OCI-LY1 (cell line): ENCODE results near the gene GNA14.
"Not testable (repeated sequence)": the region's sequence is repeated elsewhere in the genome, so short reads cannot be mapped to it uniquely, and the experiment has no call there.

Source experiments
- H2AFZ ChIP-seq: fragments of 200-600 bp; sonication (generic), shearing (Covaris generic); 2 replicates; pipeline ENCODE4 v1.6.0; 2014; ENCODE audit warnings: antibody characterized with exemption, mild to moderate bottlenecking, low read length
- H3F3A ChIP-seq: fragments of 200-600 bp; sonication (generic), shearing (Covaris generic); 2 replicates; pipeline ENCODE4 v1.6.0; 2014; ENCODE audit warnings: mild to moderate bottlenecking, antibody characterized with exemption, low read length, moderate library complexity; ENCODE audit not compliant: insufficient read depth
- H3K27ac ChIP-seq: fragments of 200-600 bp; sonication (generic); 2 replicates; pipeline ENCODE4 v1.5.1; 2014; ENCODE audit warnings: low read length, mixed run types, mild to moderate bottlenecking, low read depth; ENCODE audit not compliant: poor library complexity, severe bottlenecking
- H3K27me3 ChIP-seq: fragments of 200-600 bp; sonication (generic); 2 replicates; pipeline ENCODE4 v1.6.0; 2014; ENCODE audit warnings: antibody characterized with exemption, mild to moderate bottlenecking, low read length, moderate library complexity; ENCODE audit not compliant: insufficient read depth
- H3K36me3 ChIP-seq: fragments of 200-600 bp; sonication (generic); 2 replicates; pipeline ENCODE4 v1.6.1; 2014; ENCODE audit warnings: mild to moderate bottlenecking, antibody characterized with exemption, low read length, moderate library complexity, mixed read lengths; ENCODE audit not compliant: insufficient read depth
- H3K4me1 ChIP-seq: fragments of 200-600 bp; sonication (generic); 2 replicates; pipeline ENCODE4 v1.5.1; 2014; ENCODE audit warnings: mild to moderate bottlenecking, low read length, moderate library complexity; ENCODE audit not compliant: insufficient read depth, severe bottlenecking
- H3K4me2 ChIP-seq: fragments of 200-600 bp; sonication (generic), shearing (Covaris generic); 2 replicates; pipeline ENCODE4 v1.6.1; 2014; ENCODE audit warnings: low read length
- H3K4me3 ChIP-seq: fragments of 200-600 bp; sonication (generic); 2 replicates; pipeline ENCODE4 v1.5.1; 2014; ENCODE audit warnings: low read length, low read depth, mild to moderate bottlenecking, mixed read lengths; ENCODE audit not compliant: poor library complexity, severe bottlenecking
- H3K79me2 ChIP-seq: fragments of 200-600 bp; shearing (Covaris generic); 2 replicates; pipeline ENCODE4 v1.6.1; 2016; ENCODE audit warnings: mixed run types, low read length, mixed read lengths; ENCODE audit not compliant: insufficient read depth
- H3K9ac ChIP-seq: fragments of 200-600 bp; sonication (generic), shearing (Covaris generic); 2 replicates; pipeline ENCODE4 v1.6.1; 2014; ENCODE audit warnings: mild to moderate bottlenecking, low read length, mixed read lengths
- H3K9me2 ChIP-seq: fragments of 200-600 bp; sonication (generic), shearing (Covaris generic); 2 replicates; pipeline ENCODE4 v1.6.1; 2014; ENCODE audit warnings: low read depth, mild to moderate bottlenecking, low read length, mixed read lengths
- H3K9me3 ChIP-seq: fragments of 200-600 bp; shearing (Covaris generic); 2 replicates; pipeline ENCODE4 v1.6.1; 2014; ENCODE audit warnings: low read length, mixed read lengths
- H4K20me1 ChIP-seq: fragments of 200-600 bp; sonication (generic), shearing (Covaris generic); 2 replicates; pipeline ENCODE4 v1.6.0; 2016; ENCODE audit warnings: mild to moderate bottlenecking, low read length; ENCODE audit not compliant: insufficient read depth
- CTCF ChIP-seq: fragments of 200-600 bp; sonication (generic), shearing (Covaris generic); IDR thresholded peaks from 2 replicates; pipeline ENCODE4 v1.5.1; 2017; ENCODE audit warnings: mild to moderate bottlenecking, antibody characterized with exemption, low read length, moderate library complexity, mixed read lengths
- EZH2 ChIP-seq: fragments of 200-600 bp; sonication (generic), shearing (Covaris generic); IDR thresholded peaks from 2 replicates; pipeline ENCODE4 v1.8.0; 2017; ENCODE audit warnings: borderline replicate concordance, mixed run types, mild to moderate bottlenecking, antibody characterized with exemption, low read length, moderate library complexity, mixed read lengths

GNA14 gene

GRCh38 chr9:77417566-77417965, 230.6 kb downstream of the GNA14 start:
- no peaks in the 10 kb centered on the region for H3K4me1 ChIP-seq
- H3K9me2 ChIP-seq: no peaks in the 10 kb centered on the region
- TF ChIP-seq CTCF (no peak), EZH2 (no peak)
- H3K4me2 ChIP-seq: no peak overlapping the region
- no peaks in the 10 kb centered on the region for H3K79me2 ChIP-seq
- H2AFZ ChIP-seq: no peak overlapping the region
- no peak overlapping the region for H3K4me3 ChIP-seq
- no peaks in the 10 kb centered on the region for H3F3A ChIP-seq
- no peaks in the 10 kb centered on the region for H4K20me1 ChIP-seq
- no peaks in the 10 kb centered on the region for H3K9me3 ChIP-seq
- no peak overlapping the region for H3K27ac ChIP-seq
- no peaks in the 10 kb centered on the region for H3K36me3 ChIP-seq
- H3K9ac ChIP-seq: no peak overlapping the region
- no peaks in the 10 kb centered on the region for H3K27me3 ChIP-seq

GRCh38 chr9:77408521-77408920, 239.6 kb downstream of the GNA14 start:
- not testable (repeated sequence) for H3K4me3 ChIP-seq, H4K20me1 ChIP-seq, H3K27me3 ChIP-seq, H3K9ac ChIP-seq, H3K4me1 ChIP-seq, H2AFZ ChIP-seq, H3K9me3 ChIP-seq, H3K27ac ChIP-seq, H3F3A ChIP-seq, H3K4me2 ChIP-seq, H3K9me2 ChIP-seq, H3K79me2 ChIP-seq
- H3K36me3 ChIP-seq: peaks cover 21% of the 10 kb centered on the region

GRCh38 chr9:77403239-77403638, 244.9 kb downstream of the GNA14 start:
- no peak overlapping the region for H3K4me2 ChIP-seq
- peaks cover 21% of the 10 kb centered on the region for H3K36me3 ChIP-seq
- H3K4me3 ChIP-seq: no peak overlapping the region
- H2AFZ ChIP-seq: no peak overlapping the region
- H3K9me2 ChIP-seq: no peaks in the 10 kb centered on the region
- H3K27ac ChIP-seq: no peak overlapping the region
- H3K9ac ChIP-seq: no peak overlapping the region
- H3K9me3 ChIP-seq: no peaks in the 10 kb centered on the region
- no peaks in the 10 kb centered on the region for H3K79me2 ChIP-seq
- H3K27me3 ChIP-seq: no peaks in the 10 kb centered on the region
- H3F3A ChIP-seq: no peaks in the 10 kb centered on the region
- no peaks in the 10 kb centered on the region for H3K4me1 ChIP-seq
- no peaks in the 10 kb centered on the region for H4K20me1 ChIP-seq
- TF ChIP-seq EZH2 (no peak), CTCF (no peak)

- H3K27ac ChIP-seq: no peak overlapping the region
- H3K27me3 ChIP-seq: no peaks in the 10 kb centered on the region
- no peak overlapping the region for H2AFZ ChIP-seq
- H3K4me1 ChIP-seq: no peaks in the 10 kb centered on the region
- H3K9me3 ChIP-seq: no peaks in the 10 kb centered on the region
- TF ChIP-seq CTCF: no peak
- no peaks in the 10 kb centered on the region for H3F3A ChIP-seq
- no peak overlapping the region for H3K9ac ChIP-seq
- no peaks in the 10 kb centered on the region for H4K20me1 ChIP-seq
- no peak overlapping the region for H3K4me3 ChIP-seq
- no peak overlapping the region for H3K4me2 ChIP-seq
- H3K9me2 ChIP-seq: no peaks in the 10 kb centered on the region
- H3K79me2 ChIP-seq: no peaks in the 10 kb centered on the region
- peaks cover 14% of the 10 kb centered on the region for H3K36me3 ChIP-seq
Observed at GRCh38 chr9:77402286-77402685, 245.8 kb downstream of the GNA14 start.
